GM23338 (cell line): ENCODE data around the gene SLC25A30. TPM values are rescaled to one million over a fixed set of nuclear protein-coding genes. Genes with fewer than 3 reads are reported as not detected.

Source experiments
- ATAC-seq: fragments of 200-7000 bp; cut with Tn5 transposase; 3 replicates; pipeline ENCODE4 v1.9.1; 2020
- DNase-seq: peaks from one replicate; pipeline ENCODE4 v3.0.0-alpha.2; 2015; ENCODE audit warnings: low spot score
- H2AFZ ChIP-seq: fragments of 200-600 bp; sonication (generic); 2 replicates; pipeline ENCODE4 v1.8.0; 2016; ENCODE audit warnings: antibody characterized with exemption, mild to moderate bottlenecking, moderate library complexity
- H3F3A ChIP-seq: fragments of 200-600 bp; sonication (generic); replicated peaks from 2 replicates; pipeline ENCODE4 v1.8.0; 2017; ENCODE audit warnings: antibody characterized with exemption, mixed run types, low read depth
- H3K27ac ChIP-seq: fragments of 200-600 bp; sonication (generic); 2 replicates; pipeline ENCODE4 v1.6.1; 2016; ENCODE audit warnings: low read depth
- H3K27me3 ChIP-seq: fragments of 200-600 bp; sonication (generic); 2 replicates; pipeline ENCODE4 v1.8.0; 2016; ENCODE audit warnings: mild to moderate bottlenecking, mixed run types, moderate library complexity; ENCODE audit not compliant: insufficient read depth
- H3K36me3 ChIP-seq: fragments of 200-600 bp; sonication (generic); 2 replicates; pipeline ENCODE4 v1.8.0; 2016; ENCODE audit warnings: mild to moderate bottlenecking; ENCODE audit not compliant: insufficient read depth
- H3K4me1 ChIP-seq: fragments of 200-600 bp; sonication (generic); 2 replicates; pipeline ENCODE4 v1.8.0; 2016; ENCODE audit warnings: mild to moderate bottlenecking, moderate library complexity; ENCODE audit not compliant: insufficient read depth
- H3K4me2 ChIP-seq: fragments of 200-600 bp; sonication (generic); 2 replicates; pipeline ENCODE4 v1.7.1; 2017; ENCODE audit warnings: mixed run types
- H3K4me3 ChIP-seq: fragments of 200-600 bp; sonication (generic); 2 replicates; pipeline ENCODE4 v1.6.1; 2016; ENCODE audit warnings: mixed run types
- H3K79me2 ChIP-seq: fragments of 200-600 bp; sonication (generic); replicated peaks from 2 replicates; pipeline ENCODE4 v1.8.0; 2017; ENCODE audit warnings: mild to moderate bottlenecking; ENCODE audit not compliant: insufficient read depth
- H3K9me2 ChIP-seq: fragments of 200-600 bp; sonication (generic); 2 replicates; pipeline ENCODE4 v1.8.0; 2017; ENCODE audit not compliant: insufficient read depth
- H4K20me1 ChIP-seq: fragments of 200-600 bp; sonication (generic); replicated peaks from 2 replicates; pipeline ENCODE4 v1.8.0; 2017; ENCODE audit warnings: mild to moderate bottlenecking; ENCODE audit not compliant: insufficient read depth
- H3K27ac Mint-ChIP-seq: 2 replicates; pipeline ENCODE4 v1.8.0; 2020; ENCODE audit warnings: inconsistent platforms, mild to moderate bottlenecking, moderate library complexity, mixed read lengths
- H3K27me3 Mint-ChIP-seq: 3 replicates; pipeline ENCODE4 v1.8.0; 2022; ENCODE audit warnings: low read depth, mild to moderate bottlenecking, moderate library complexity, mixed read lengths, inconsistent platforms; ENCODE audit not compliant: insufficient read depth, poor library complexity
- H3K36me3 Mint-ChIP-seq: 3 replicates; pipeline ENCODE4 v1.8.0; 2021; ENCODE audit warnings: low read depth, mild to moderate bottlenecking, inconsistent platforms, moderate library complexity, mixed read lengths
- H3K4me1 Mint-ChIP-seq: 3 replicates; pipeline ENCODE4 v1.8.0; 2020; ENCODE audit warnings: mild to moderate bottlenecking, inconsistent platforms, mixed read lengths
- H3K4me3 Mint-ChIP-seq: 3 replicates; pipeline ENCODE4 v1.8.0; 2021; ENCODE audit warnings: moderate library complexity, mild to moderate bottlenecking, inconsistent platforms, mixed read lengths
- H3K9me3 Mint-ChIP-seq: 3 replicates; pipeline ENCODE4 v1.8.0; 2020; ENCODE audit warnings: moderate library complexity, mild to moderate bottlenecking, inconsistent platforms, mixed read lengths
- CREB1 ChIP-seq: fragments of 250-450 bp; sonication (Bioruptor Pico); IDR thresholded peaks from 2 replicates; pipeline ENCODE4 v1.5.0; 2020; ENCODE audit warnings: low read depth, mild to moderate bottlenecking, moderate library complexity
- CTCF ChIP-seq, 2 experiments: fragments of 200-600 bp in 1 of 2; sonication (generic) in 1 of 2; conservative IDR thresholded peaks; 2 replicates each; pipeline versions ENCODE4 v1.5.1 to v1.6.1; 2016 to 2017; ENCODE audit warnings: antibody characterized with exemption in 2 of 2, low read depth in 2 of 2, mild to moderate bottlenecking in 2 of 2, moderate library complexity in 1 of 2
- ETS1 ChIP-seq: IDR thresholded peaks from 2 replicates; pipeline ENCODE4 v1.6.1; 2016; ENCODE audit warnings: antibody characterized with exemption
- EZH2 ChIP-seq: fragments of 200-600 bp; sonication (generic); IDR thresholded peaks from one replicate; pipeline ENCODE4 v1.8.0; 2017; ENCODE audit warnings: antibody characterized with exemption, mild to moderate bottlenecking, low read depth; ENCODE audit not compliant: unreplicated experiment
- EZH2phosphoT487 ChIP-seq: fragments of 200-600 bp; sonication (generic); IDR thresholded peaks from one replicate; pipeline ENCODE4 v1.8.1; 2018; ENCODE audit warnings: antibody characterized with exemption; ENCODE audit not compliant: unreplicated experiment
- JUNB ChIP-seq: IDR thresholded peaks from one replicate; pipeline ENCODE4 v1.6.1; 2016; ENCODE audit warnings: antibody characterized with exemption; ENCODE audit not compliant: unreplicated experiment
- NANOG ChIP-seq: IDR thresholded peaks from 2 replicates; pipeline ENCODE4 v1.6.1; 2016; ENCODE audit warnings: antibody characterized with exemption, borderline replicate concordance
- POLR2AphosphoS5 ChIP-seq: IDR thresholded peaks from 2 replicates; pipeline ENCODE4 v1.6.1; 2016; ENCODE audit warnings: antibody characterized with exemption, low read depth
- REST ChIP-seq: IDR thresholded peaks from one replicate; pipeline ENCODE4 v1.6.1; 2018; ENCODE audit warnings: antibody characterized with exemption; ENCODE audit not compliant: unreplicated experiment
- STAT1 ChIP-seq: IDR thresholded peaks from one replicate; pipeline ENCODE4 v1.6.1; 2016; ENCODE audit warnings: antibody characterized with exemption; ENCODE audit not compliant: unreplicated experiment
- ZNF114 ChIP-seq: fragments of 250-450 bp; sonication (Bioruptor Pico); IDR thresholded peaks from 2 replicates; pipeline ENCODE4 v1.5.0; 2020; ENCODE audit warnings: mild to moderate bottlenecking, moderate library complexity
- ZNF331 ChIP-seq: fragments of 250-450 bp; sonication (Bioruptor Pico); IDR thresholded peaks from 2 replicates; pipeline ENCODE4 v1.5.0; 2020; ENCODE audit warnings: low read depth, mild to moderate bottlenecking, moderate library complexity
- ZNF462 ChIP-seq: fragments of 250-450 bp; sonication (Bioruptor Pico); IDR thresholded peaks from 2 replicates; pipeline ENCODE4 v1.5.0; 2020; ENCODE audit warnings: mild to moderate bottlenecking, moderate library complexity
- polyA plus RNA-seq: library from polyadenylated mRNA; unstranded; fragments of >200 nt; fragmentation: Nextera tagmentation; extraction: Ambion mirVana; gene quantifications from 2 replicates; pipeline ENCODE4 v1.2.1, GENCODE V29; 2016
- total RNA-seq: library from RNA; depleted of rRNA; stranded (reverse); fragments of >200 nt; shearing (Covaris generic); gene quantifications from 2 replicates; pipeline ENCODE4 v1.2.3, GENCODE V29; 2014

Gene SLC25A30
- total and polyA plus RNA-seq, 2 experiments from 2014 or later, result 2.0 to 7.5 TPM

DNA sequence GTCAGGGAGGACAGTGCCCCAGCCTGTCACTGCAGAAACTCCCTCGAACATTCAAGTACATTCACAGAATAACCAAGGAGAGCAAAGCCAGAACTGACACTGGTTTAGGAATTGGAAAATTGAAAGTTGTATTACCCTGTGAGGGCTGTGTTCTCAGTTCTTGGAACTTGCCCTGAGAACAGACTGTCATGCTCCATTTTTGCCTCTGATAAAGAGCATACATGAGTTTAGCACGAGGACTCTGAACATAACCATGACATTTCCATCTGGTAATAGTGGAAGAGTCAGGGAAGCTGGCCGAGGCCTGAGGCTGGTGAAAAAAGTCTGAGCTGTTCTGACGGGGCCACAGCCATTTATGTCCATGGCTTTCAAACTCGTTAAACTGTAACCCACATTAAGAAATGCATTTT lies 15.2 kb upstream of the SLC25A30 start:
- H3K27ac Mint-ChIP-seq, result no peak overlapping the region
- H3K4me3 Mint-ChIP-seq, result no peak overlapping the region

More for the DNA sequence above, 15.2 kb upstream of the SLC25A30 start:
- H3K4me3 ChIP-seq, result no peak overlapping the region
- H3K36me3 ChIP-seq, result no peaks in the 10 kb centered on the region
- H3K4me1 ChIP-seq, result peaks cover 6% of the 10 kb centered on the region; the same call in 1 of the 2 replicates
- Mint-ChIP-seq H3K27me3 (peaks cover 8% of the 10 kb centered on the region), H3K4me1 (peaks cover 5% of the 10 kb centered on the region; the same call in 1 of the 3 replicates), H3K36me3 (no peaks in the 10 kb centered on the region), H3K9me3 (no peaks in the 10 kb centered on the region)
- no peak overlapping the region for H3K27ac ChIP-seq
- H3K9me2 ChIP-seq, result peaks cover 3% of the 10 kb centered on the region; the same call in 1 of the 2 replicates
- H2AFZ ChIP-seq, result peak overlapping the region; percentile 53
- H4K20me1 ChIP-seq, result no peaks in the 10 kb centered on the region
- no peaks in the 10 kb centered on the region for H3K79me2 ChIP-seq
- no peaks in the 10 kb centered on the region for H3F3A ChIP-seq
- no peak for ATAC-seq
- H3K27me3 ChIP-seq, result no peaks in the 10 kb centered on the region
- H3K4me2 ChIP-seq, result no peak overlapping the region
- TF ChIP-seq JUNB (no peak), ZNF114 (CRISPR knock-in tag) (no peak), ETS1 (no peak), EZH2 (no peak), EZH2phosphoT487 (no peak), CTCF (conservative IDR thresholded peaks at IDR 0.05; ENCODE audit: low read depth in 2 of 2) (no peak), ZNF462 (CRISPR knock-in tag) (no peak), STAT1 (no peak), CREB1 (CRISPR knock-in tag) (no peak), POLR2AphosphoS5 (no peak), ZNF331 (CRISPR knock-in tag) (no peak), NANOG (no peak), REST (no peak)
- DNase-seq, result no peak
